GM04504 (cell line): Measurements from ENCODE around the gene STARD5.

Experiments used
- DNase-seq: peaks from one replicate; pipeline ENCODE4 v3.0.0-alpha.2; 2012; ENCODE audit warnings: low read depth

The STARD5 gene

GRCh38 chr15:81311752-81312464 lies 12.0 kb downstream of the STARD5 start:
- peak; percentile 35 for DNase-seq

DNA sequence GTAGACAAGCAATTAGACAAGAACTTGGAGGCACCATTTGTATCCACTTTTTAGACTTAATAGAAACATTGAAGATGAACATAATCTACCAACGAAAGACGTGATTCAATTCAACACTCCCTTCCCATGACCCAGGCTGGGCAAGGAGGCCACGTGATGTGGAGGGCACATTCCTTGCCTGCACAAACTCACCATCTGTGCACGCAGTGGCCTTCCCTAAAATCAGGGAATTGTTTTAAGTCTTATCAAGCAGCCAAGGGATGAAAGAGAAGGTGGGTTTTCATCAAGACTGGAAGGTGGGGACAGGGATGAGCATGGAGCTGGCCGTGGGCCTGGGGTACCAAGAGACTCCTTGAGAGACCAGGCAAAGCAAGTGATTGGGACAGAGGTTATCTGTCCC lies 13.5 kb downstream of the STARD5 start:
- no peak for DNase-seq

DNA sequence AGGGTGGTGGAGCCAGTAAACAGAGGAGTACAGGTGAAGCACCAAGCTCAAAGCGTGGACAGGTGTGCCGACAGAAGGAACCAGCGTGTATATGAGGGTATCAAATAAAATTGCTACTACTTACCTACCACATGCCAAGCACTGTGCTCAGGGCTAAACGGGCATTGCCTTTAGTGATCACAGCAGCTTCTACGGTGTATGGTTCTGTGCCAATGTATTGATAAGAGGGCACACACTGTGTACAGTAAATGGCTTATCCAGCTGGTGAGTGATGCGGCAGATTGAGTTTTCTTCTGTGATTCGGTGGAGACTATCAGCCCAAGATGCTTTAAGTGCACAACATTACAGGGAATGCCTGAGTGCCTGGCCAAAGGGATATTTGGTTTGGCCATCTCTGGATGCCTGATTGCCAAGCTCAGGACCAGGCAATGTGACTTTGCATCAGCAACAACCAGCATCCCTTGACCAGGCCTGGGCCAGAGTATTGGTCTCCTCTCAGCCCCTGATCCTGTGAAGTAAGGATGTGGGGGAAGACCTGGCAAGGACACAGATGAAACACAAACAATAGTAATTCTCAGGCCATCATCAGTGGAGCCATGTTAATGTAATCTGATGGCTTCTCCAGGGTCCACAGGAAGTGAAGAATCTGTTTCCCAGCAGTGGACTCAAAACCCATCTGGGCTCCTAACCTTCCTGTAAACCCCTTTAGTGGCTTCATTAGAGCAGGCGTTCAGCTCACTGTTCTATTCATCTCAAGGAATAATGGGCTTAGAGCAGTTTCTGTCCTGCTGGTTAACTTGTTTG lies 14.1 kb downstream of the STARD5 start:
- DNase-seq = no peak

- no peak for DNase-seq
These were observed 15.7 kb downstream of the STARD5 start for GRCh38 chr15:81308260-81308659.

DNA sequence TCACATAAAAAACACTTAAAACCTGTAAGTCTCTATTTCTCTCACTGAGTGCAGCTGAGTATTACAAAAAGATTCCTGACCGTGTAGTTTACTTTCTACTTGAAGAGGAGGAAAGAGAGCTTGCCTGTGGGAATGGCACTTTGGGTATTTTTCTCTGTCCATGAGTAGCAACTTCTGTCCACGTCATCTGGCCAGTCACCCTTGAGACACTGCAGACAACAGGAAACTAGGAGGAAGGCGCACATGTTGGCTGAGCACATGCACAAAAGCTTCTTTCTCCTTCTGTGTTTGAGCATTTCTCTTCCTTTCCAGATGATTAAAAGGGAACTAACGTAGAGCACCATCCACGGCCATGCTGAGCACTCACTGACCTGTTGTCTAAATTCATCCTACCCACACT lies 19.7 kb downstream of the STARD5 start:
- peak; percentile 56 for DNase-seq

DNA sequence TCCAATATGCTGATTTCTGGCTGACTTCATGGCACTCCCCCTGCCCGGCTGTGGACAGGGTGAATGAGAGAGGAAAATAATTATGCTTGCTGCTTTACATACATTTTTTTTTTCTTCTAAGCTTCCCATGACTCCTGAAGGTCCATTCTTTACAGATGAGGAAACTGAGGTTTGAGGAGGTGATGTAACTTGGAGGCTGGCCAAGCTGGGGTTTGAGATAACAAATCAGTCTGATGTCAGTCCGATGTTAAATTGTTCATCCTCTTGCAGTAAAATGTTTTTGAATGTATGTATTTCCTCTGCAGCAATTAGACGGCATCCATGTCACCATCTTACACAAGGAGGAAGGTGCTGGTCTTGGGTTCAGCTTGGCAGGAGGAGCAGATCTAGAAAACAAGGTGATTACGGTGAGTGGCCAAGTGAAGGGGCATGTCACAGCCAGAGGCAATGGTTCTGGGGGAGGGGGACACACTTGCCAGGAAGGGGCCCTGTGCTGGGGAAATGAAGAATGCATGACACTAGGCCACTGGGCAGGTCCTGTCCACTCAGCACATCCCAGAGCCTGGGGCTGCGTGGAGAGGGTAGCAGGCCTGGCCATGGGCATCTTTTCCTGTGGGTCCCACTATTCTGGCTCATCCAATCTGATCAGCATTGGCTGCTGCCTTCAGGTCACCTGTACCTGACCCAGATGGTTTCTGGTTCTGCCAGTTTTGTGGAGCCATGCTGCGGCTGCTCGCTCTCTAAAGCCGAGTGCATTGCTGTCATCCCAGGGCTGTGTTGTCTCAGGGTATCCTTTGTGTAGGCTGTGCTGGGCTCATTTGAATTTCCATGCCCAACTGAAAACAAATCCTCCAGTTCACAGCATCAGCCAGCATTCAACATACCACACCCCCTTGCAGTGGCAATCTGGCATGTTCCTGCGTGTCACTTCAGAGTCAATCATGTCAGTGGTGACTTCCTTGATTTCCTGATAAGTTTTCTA lies 20.4 kb downstream of the STARD5 start:
- DNase-seq = no peak

GRCh38 chr15:81302701-81303109 lies 21.2 kb downstream of the STARD5 start:
- DNase-seq = no peak

- DNase-seq = no peak
These were observed 22.0 kb downstream of the STARD5 start for GRCh38 chr15:81301815-81302399.

DNA sequence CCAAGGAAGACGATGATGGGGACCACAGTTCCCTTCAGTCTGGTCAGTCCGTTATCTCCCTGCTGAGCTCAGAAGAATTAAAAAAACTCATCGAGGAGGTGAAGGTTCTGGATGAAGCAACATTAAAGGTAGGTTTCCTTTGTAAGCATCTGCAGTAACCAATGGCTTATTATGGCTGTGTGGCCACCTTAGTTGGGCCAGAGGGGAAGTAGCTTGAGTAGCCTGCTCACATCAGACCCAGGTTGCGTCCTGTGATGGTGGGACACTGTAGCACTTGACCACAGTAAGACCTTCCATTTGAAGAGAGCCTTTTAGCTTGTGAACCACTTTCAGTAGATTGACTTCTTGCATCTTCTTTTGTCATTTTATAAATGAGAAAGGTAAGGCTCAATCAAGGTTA lies 22.6 kb downstream of the STARD5 start:
- no peak for DNase-seq

GRCh38 chr15:81299630-81300273 lies 24.2 kb downstream of the STARD5 start:
- DNase-seq = no peak

GRCh38 chr15:81299156-81299555 lies 24.8 kb downstream of the STARD5 start:
- DNase-seq = no peak

DNA sequence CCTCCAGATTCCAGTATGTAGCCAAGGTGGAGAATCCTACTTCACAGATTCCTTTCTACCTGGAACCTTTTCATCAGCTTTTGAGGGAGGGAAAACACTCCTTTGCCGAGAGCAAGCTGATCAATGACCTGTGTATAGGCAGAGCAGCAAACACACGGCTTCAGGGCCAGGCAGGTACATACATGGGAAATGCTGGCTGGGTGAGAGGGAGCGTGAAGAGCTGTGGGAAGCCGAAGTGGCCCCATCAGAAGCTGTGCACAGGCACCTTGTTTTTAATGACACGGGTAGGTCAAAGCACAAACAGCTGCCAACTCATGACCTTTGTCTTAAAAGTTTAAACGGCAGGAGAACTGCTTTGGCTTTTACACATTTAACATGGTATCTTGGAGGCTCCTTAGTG lies 25.3 kb downstream of the STARD5 start:
- no peak for DNase-seq

DNA sequence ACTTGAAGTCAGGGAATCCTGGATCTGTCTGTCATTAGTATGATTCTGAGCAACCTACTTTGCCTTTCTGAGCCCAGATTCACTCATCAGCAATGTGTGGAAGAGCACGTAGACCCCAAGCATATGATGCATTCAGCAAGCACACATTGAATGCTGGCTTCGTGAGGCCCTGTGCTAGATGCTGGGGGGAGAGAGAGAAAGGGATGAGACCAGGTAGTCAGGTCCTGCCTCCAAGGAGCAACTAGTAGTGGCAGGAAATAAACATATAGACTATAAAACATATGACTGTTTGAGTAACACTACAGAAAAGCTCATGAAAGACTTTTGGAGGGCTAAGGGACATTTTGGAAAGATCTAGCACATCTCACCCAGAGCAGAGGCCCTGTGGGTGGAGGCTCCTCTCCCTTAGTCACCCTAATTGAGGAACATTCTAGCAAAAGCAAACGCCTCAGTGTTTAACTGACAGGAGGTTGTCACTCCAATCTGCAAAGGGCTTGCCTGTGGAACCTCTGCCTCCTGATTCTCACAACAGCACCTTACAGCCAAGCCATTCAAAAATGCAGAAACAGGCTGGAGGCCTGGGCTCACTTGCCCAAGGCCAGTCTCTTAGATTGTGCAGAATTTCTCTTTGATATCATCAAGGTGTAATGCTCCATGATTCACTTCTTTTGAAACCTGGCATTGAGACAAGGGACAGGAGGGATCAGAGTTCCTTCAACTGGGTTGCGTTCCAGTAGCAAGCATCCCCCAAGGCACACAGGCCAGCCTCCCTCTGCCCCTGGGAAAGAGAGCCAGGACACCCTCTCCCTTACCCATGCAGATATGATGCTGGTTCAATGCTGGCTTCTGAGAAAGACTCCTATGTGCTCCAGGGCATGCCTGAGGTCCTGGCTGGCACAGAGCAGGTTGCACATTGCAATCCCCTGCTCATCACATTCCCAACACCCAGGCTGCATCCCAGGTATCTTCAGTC lies 26.1 kb downstream of the STARD5 start:
- no peak for DNase-seq

DNA sequence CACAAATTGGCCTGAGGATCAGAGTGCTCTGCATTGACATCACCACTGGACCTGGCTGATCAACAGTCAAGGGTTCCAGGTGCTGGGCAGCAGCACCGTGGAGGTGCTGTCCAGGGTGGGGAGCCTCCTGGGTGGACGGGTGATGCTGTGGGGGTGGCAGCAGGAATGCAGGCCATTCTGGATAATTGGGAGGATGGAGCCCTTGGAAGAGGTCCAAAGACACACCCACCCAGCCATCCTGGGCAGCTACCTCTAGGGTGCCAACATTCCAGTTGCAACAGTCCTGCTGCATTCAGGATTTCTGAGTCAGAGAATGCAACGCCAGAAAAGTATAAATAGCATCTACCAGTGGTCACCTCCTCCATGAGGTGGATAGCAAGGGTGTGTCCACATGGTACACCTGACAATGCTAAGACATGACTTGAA lies 26.8 kb downstream of the STARD5 start:
- no peak for DNase-seq

- DNase-seq = no peak
These were observed 27.3 kb downstream of the STARD5 start for GRCh38 chr15:81296673-81297072.

- no peak for DNase-seq
These were observed 27.8 kb downstream of the STARD5 start for GRCh38 chr15:81296186-81296585.

GRCh38 chr15:81295486-81296121 lies 28.3 kb downstream of the STARD5 start:
- DNase-seq = no peak

GRCh38 chr15:81294516-81294880 lies 29.4 kb downstream of the STARD5 start:
- DNase-seq = no peak

DNA sequence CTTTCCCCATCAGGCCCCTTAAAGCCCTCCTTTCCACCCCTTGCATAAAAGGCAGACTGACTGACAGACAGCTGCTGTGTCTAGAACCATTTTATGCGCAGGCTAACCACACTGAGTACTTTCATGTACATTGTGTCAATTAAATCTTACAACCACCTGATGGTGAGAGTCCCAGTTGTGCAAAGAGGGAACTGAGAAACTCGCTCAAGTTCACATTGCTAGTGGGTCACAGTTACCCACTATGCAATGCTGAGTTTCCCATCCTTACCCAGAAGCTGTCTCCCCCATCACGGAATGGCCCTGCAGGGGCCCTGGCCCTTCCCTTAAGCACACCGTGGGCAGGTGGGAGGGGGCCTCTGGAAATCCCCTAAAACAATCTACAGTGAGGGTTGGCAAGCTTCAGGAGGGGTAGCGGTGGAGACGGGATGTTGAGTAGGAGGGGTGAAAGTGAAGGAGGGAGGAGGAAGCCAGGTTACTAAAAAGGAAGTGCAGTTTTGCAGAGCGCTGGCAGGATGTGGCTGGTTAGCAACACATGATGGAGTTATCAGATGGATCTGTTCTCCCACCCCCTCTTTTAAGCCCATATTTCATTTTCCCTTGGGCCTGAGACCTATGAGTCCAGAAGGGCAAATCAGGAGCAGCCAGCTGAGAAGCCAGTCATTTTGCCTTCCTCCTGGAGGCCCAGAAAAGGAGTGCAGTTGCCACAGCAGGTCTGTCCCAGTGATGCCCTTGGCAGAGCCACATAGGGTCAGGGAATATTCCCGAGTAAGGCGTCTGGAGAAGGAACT lies 30.0 kb downstream of the STARD5 start:
- no peak for DNase-seq
